Caco-2 (cell line): ENCODE data around the gene PSMD9. TPM values are rescaled to one million over a fixed set of nuclear protein-coding genes. Genes with fewer than 3 reads are reported as not detected.

Experiments
- BruUV-seq: library from RNA; stranded (reverse); fragments of 400-500 nt; replicated peaks from 2 replicates; lab custom pipeline; 2021; lab: Mats Ljungman, UMichigan
- CTCF ChIA-PET: fragments of 300-600 bp; sonication (Branson Sonifier 250); formaldehyde crosslinking; loops from one replicate; lab custom pipeline; 2022; ENCODE audit warnings: antibody characterized with exemption; lab: Charles Lee
- POLR2A ChIA-PET: fragments of 300-600 bp; sonication (Branson Sonifier 250); formaldehyde crosslinking; loops from one replicate; lab custom pipeline; 2022; ENCODE audit warnings: antibody characterized with exemption; lab: Charles Lee
- DNase-seq, 2 experiments: peaks; one replicate each; pipeline versions ENCODE4 v3.0.0 to v3.0.0-alpha.2; 2020 to 2022
- H3K27me3 ChIP-seq: replicated peaks from 2 replicates; pipeline ENCODE4 v1.6.0; 2011; ENCODE audit warnings: low read length; ENCODE audit not compliant: control insufficient read depth, insufficient read depth
- H3K36me3 ChIP-seq: 2 replicates; pipeline ENCODE4 v1.5.1; 2011; ENCODE audit warnings: low read length; ENCODE audit not compliant: control insufficient read depth, insufficient read depth
- H3K4me1 ChIP-seq: fragments of 250-450 bp; sonication (Bioruptor Pico); 2 replicates; pipeline ENCODE4 v1.5.1; 2020; ENCODE audit warnings: mild to moderate bottlenecking
- H3K4me3 ChIP-seq: 2 replicates; pipeline ENCODE4 v1.5.1; 2011; ENCODE audit warnings: low read depth, mild to moderate bottlenecking, control low read depth, low read length
- H3K9me3 ChIP-seq: fragments of 250-450 bp; sonication (Bioruptor Pico); 2 replicates; pipeline ENCODE4 v1.5.1; 2020; ENCODE audit warnings: mild to moderate bottlenecking, moderate library complexity
- H3K27ac Mint-ChIP-seq: one replicate; pipeline ENCODE4 v1.8.0; 2022; ENCODE audit warnings: mixed read lengths; ENCODE audit not compliant: unreplicated experiment
- H3K27me3 Mint-ChIP-seq: one replicate; pipeline ENCODE4 v1.8.0; 2022; ENCODE audit warnings: mixed read lengths; ENCODE audit not compliant: insufficient read depth, unreplicated experiment
- H3K36me3 Mint-ChIP-seq: one replicate; pipeline ENCODE4 v1.8.0; 2022; ENCODE audit warnings: mild to moderate bottlenecking, mixed read lengths; ENCODE audit not compliant: insufficient read depth, unreplicated experiment
- H3K4me1 Mint-ChIP-seq: one replicate; pipeline ENCODE4 v1.8.0; 2022; ENCODE audit warnings: low read depth, mixed read lengths; ENCODE audit not compliant: unreplicated experiment
- H3K4me3 Mint-ChIP-seq: one replicate; pipeline ENCODE4 v1.8.0; 2022; ENCODE audit warnings: mild to moderate bottlenecking, moderate library complexity, mixed read lengths; ENCODE audit not compliant: unreplicated experiment
- H3K9me3 Mint-ChIP-seq: one replicate; pipeline ENCODE4 v1.8.0; 2022; ENCODE audit warnings: mixed read lengths; ENCODE audit not compliant: unreplicated experiment
- CTCF ChIP-seq, 2 experiments: fragments of 200-600 bp in 1 of 2; IDR thresholded peaks; 1 replicate in 1 of 2; 2 replicates in 1 of 2; pipeline versions ENCODE4 v1.5.1 to v1.8.0; 2011 to 2022; ENCODE audit warnings: antibody characterized with exemption in 1 of 2, control low read depth in 1 of 2, inconsistent platforms in 1 of 2, low read depth in 1 of 2, low read length in 1 of 2, mild to moderate bottlenecking in 1 of 2, moderate library complexity in 1 of 2; ENCODE audit not compliant: insufficient read depth in 1 of 2, severe bottlenecking in 1 of 2, unreplicated experiment in 1 of 2
- intact Hi-C: fragments of 100-400 bp; cut with micrococcal nuclease; formaldehyde crosslinking; loops from one replicate; pipeline ENCODE4 v1.10.0; 2022; ENCODE audit not compliant: unreplicated experiment
- total RNA-seq: library from RNA; stranded (reverse); gene quantifications from 2 replicates; pipeline ENCODE4 v1.2.3, GENCODE V29; 2022

The PSMD9 gene
- total RNA-seq, 1 experiment from 2014 or later = 53.0 TPM

GRCh38 chr12:121943926-121944325 lies 55.3 kb downstream of the PSMD9 start:
- no peaks in the 10 kb centered on the region for H3K9me3 ChIP-seq
- Mint-ChIP-seq H3K36me3 (no peaks in the 10 kb centered on the region), H3K9me3 (peaks cover 12% of the 10 kb centered on the region), H3K4me3 (no peak overlapping the region), H3K27ac (no peak overlapping the region), H3K4me1 (peaks cover 5% of the 10 kb centered on the region), H3K27me3 (no peaks in the 10 kb centered on the region)
- H3K4me3 ChIP-seq = no peak overlapping the region
- DNase-seq = no peak
- no peaks in the 10 kb centered on the region for H3K36me3 ChIP-seq
- no peak for TF ChIP-seq CTCF (IDR thresholded peaks at IDR 0.05; ENCODE audit: insufficient read depth in 1 of 2, low read depth in 1 of 2, low read length in 1 of 2, severe bottlenecking in 1 of 2, unreplicated experiment in 1 of 2)
- ChIA-PET POLR2A (no interaction called here), CTCF (no interaction called here)
- intact Hi-C loops = no loop called here
- H3K4me1 ChIP-seq = peaks cover 14% of the 10 kb centered on the region; the same call in 1 of the 2 replicates
- BruUV-seq = no TSS peak
- H3K27me3 ChIP-seq = no peaks in the 10 kb centered on the region

GRCh38 chr12:121946313-121947025 lies 57.9 kb downstream of the PSMD9 start:
- Mint-ChIP-seq H3K27ac (no peak overlapping the region), H3K27me3 (no peaks in the 10 kb centered on the region), H3K4me3 (no peak overlapping the region), H3K9me3 (peaks cover 12% of the 10 kb centered on the region), H3K36me3 (no peaks in the 10 kb centered on the region), H3K4me1 (no peaks in the 10 kb centered on the region)
- intact Hi-C loops = no loop called here
- BruUV-seq = no TSS peak
- H3K4me1 ChIP-seq = no peaks in the 10 kb centered on the region
- H3K27me3 ChIP-seq = no peaks in the 10 kb centered on the region
- no peak for DNase-seq
- CTCF ChIA-PET = no interaction called here
- H3K36me3 ChIP-seq = no peaks in the 10 kb centered on the region
- H3K4me3 ChIP-seq = no peak overlapping the region
- TF ChIP-seq CTCF (IDR thresholded peaks at IDR 0.05; ENCODE audit: insufficient read depth in 1 of 2, low read depth in 1 of 2, low read length in 1 of 2, severe bottlenecking in 1 of 2, unreplicated experiment in 1 of 2) = no peak
- POLR2A ChIA-PET = no interaction called here
- H3K9me3 ChIP-seq = no peaks in the 10 kb centered on the region

- ChIA-PET CTCF (interaction anchor here (0.6 kb wide), 1 partner anchor 9 kb away, joined by 3 read pairs; no protein-coding TSS in a partner anchor), POLR2A (no interaction called here)
- Histone ChIP-seq H3K4me3 (no peak overlapping the region), H3K27me3 (no peaks in the 10 kb centered on the region), H3K36me3 (no peaks in the 10 kb centered on the region), H3K9me3 (no peaks in the 10 kb centered on the region), H3K4me1 (no peaks in the 10 kb centered on the region)
- peaks cover 12% of the 10 kb centered on the region for H3K9me3 Mint-ChIP-seq
- intact Hi-C loops = no loop called here
- H3K4me1 Mint-ChIP-seq = no peaks in the 10 kb centered on the region
- no peak for TF ChIP-seq CTCF (IDR thresholded peaks at IDR 0.05; ENCODE audit: insufficient read depth in 1 of 2, low read depth in 1 of 2, low read length in 1 of 2, severe bottlenecking in 1 of 2, unreplicated experiment in 1 of 2)
- no TSS peak for BruUV-seq
- H3K27ac Mint-ChIP-seq = no peak overlapping the region
- no peaks in the 10 kb centered on the region for H3K27me3 Mint-ChIP-seq
- H3K36me3 Mint-ChIP-seq = no peaks in the 10 kb centered on the region
- no peak overlapping the region for H3K4me3 Mint-ChIP-seq
- DNase-seq = no peak
These were observed 59.4 kb downstream of the PSMD9 start for GRCh38 chr12:121947981-121948380.
